GM12891 (cell line): ENCODE data around the gene ANKUB1.

Experiments
- POLR2A ChIP-seq: IDR thresholded peaks from 2 replicates; pipeline ENCODE4 v1.6.1; 2011; ENCODE audit warnings: low read depth, low read length, control low read depth
- POLR2AphosphoS5 ChIP-seq: IDR thresholded peaks from 2 replicates; pipeline ENCODE4 v1.6.1; 2011; ENCODE audit warnings: low read depth, low read length, control low read depth
- TAF1 ChIP-seq: IDR thresholded peaks from 2 replicates; pipeline ENCODE4 v1.6.1; 2011; ENCODE audit warnings: low read depth, low read length, control low read depth

- no peak for TF ChIP-seq POLR2A
- TF ChIP-seq POLR2AphosphoS5, result no peak
- TF ChIP-seq TAF1, result no peak
Observed at GRCh38 chr3:149732234-149732633, 60.1 kb downstream of the ANKUB1 start.
